ENCODE results near the gene RGS3. TPM values are rescaled to one million over a fixed set of nuclear protein-coding genes. Genes with fewer than 3 reads are reported as not detected.
A peak's percentile ranks its signal among the peaks of the same experiment; 100 is the strongest.

Gene RGS3
- total RNA-seq, 1 donor from 2014 or later, result 18.9 TPM

DNA sequence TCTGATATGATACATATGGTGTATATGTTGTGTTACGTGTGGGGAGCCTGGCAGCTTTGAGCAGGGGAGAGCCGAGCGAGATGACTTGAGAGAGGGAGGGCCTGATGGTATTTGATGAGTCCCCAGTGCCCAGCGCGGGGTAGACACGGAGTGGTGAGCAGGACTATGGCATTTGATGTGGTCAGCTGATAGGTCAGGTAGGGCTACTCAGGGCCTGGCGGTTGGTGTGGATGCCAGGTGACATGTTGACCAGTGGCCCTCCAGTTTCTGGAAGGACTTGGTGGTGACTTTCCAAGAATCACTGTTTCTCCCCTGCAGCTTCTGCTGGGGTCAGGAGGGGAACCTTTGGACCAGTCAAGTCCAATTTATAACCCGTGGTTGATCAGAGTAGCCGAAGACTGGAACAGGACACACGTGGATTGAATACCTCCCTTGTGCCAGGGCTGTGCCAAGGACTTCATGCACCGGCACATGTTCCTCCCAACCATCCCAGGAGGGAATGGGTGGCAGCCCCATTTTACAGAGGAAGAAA lies 148.8 kb downstream of the RGS3 start:
- Mint-ChIP-seq H3K27me3 (ENCODE audit: unreplicated experiment) (peaks cover 15% of the 10 kb centered on the region), H3K36me3 (ENCODE audit: unreplicated experiment) (no peaks in the 10 kb centered on the region), H3K4me3 (ENCODE audit: unreplicated experiment) (no peak overlapping the region), H3K27ac (ENCODE audit: unreplicated experiment) (no peak overlapping the region), H3K9me3 (ENCODE audit: unreplicated experiment) (peaks cover 11% of the 10 kb centered on the region), H3K4me1 (ENCODE audit: low read depth, unreplicated experiment) (peaks cover 9% of the 10 kb centered on the region)
- no peak for TF ChIP-seq CTCF (IDR thresholded peaks at IDR 0.05; ENCODE audit: partially characterized antibody, unreplicated experiment)
- DNase-seq, result no peak

- Mint-ChIP-seq H3K36me3 (ENCODE audit: unreplicated experiment) (no peaks in the 10 kb centered on the region), H3K27ac (ENCODE audit: unreplicated experiment) (no peak overlapping the region), H3K27me3 (ENCODE audit: unreplicated experiment) (peaks cover 17% of the 10 kb centered on the region), H3K4me1 (ENCODE audit: low read depth, unreplicated experiment) (peaks cover 10% of the 10 kb centered on the region), H3K4me3 (ENCODE audit: unreplicated experiment) (no peak overlapping the region), H3K9me3 (ENCODE audit: unreplicated experiment) (peaks cover 11% of the 10 kb centered on the region)
- no peak for TF ChIP-seq CTCF (IDR thresholded peaks at IDR 0.05; ENCODE audit: partially characterized antibody, unreplicated experiment)
- DNase-seq, result peak; percentile 5
These were observed 149.3 kb downstream of the RGS3 start for GRCh38 chr9:113612828-113613227.

- peaks cover 17% of the 10 kb centered on the region for H3K27me3 Mint-ChIP-seq (ENCODE audit: unreplicated experiment)
- H3K4me1 Mint-ChIP-seq (ENCODE audit: low read depth, unreplicated experiment), result peaks cover 10% of the 10 kb centered on the region
- H3K9me3 Mint-ChIP-seq (ENCODE audit: unreplicated experiment), result peaks cover 13% of the 10 kb centered on the region
- H3K4me3 Mint-ChIP-seq (ENCODE audit: unreplicated experiment), result no peak overlapping the region
- no peak for TF ChIP-seq CTCF (IDR thresholded peaks at IDR 0.05; ENCODE audit: partially characterized antibody, unreplicated experiment)
- no peak overlapping the region for H3K27ac Mint-ChIP-seq (ENCODE audit: unreplicated experiment)
- no peaks in the 10 kb centered on the region for H3K36me3 Mint-ChIP-seq (ENCODE audit: unreplicated experiment)
- no peak for DNase-seq
These were observed 150.4 kb downstream of the RGS3 start for GRCh38 chr9:113613815-113614413.

DNA sequence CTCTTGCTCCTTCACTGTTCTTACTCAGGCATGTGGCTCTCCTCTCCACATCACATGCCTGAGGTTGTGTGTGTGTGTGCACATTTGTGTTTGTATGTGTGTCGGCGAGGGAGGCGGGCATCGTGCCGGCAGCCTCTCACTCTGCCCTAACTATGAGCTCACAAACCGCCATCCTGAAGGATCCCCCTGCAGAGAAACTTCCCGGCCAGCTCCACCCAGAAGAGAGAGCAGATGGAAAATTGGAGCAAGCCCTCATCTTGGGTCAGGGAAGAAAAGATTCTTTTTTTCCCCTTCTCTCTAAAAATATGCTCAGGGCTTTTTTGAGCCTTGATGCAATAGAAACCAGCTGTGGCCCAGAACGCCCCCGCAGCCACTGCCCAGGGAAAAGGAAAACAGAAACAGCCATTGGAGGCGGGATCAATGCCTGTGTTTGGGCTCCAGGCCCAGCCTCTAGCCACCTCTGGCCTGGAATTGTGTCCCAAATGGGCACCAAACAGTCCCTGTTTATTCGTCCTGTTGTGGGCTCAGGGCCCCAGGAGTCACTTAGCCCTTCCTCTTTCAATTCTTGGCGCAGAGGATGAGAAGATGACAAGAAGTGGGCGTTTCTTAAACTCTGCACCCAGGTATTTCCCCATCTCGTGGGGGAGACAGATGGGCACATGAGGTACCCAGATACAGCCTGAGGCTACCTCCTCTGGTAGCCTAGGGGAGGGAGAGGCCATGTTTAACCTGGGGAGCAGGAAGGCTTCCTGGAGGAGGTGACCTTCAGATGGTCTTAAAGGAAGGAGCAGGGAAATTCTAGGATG lies 151.5 kb downstream of the RGS3 start:
- peaks cover 10% of the 10 kb centered on the region for H3K4me1 Mint-ChIP-seq (ENCODE audit: low read depth, unreplicated experiment)
- no peak overlapping the region for H3K4me3 Mint-ChIP-seq (ENCODE audit: unreplicated experiment)
- DNase-seq, result no peak
- no peak overlapping the region for H3K27ac Mint-ChIP-seq (ENCODE audit: unreplicated experiment)
- H3K27me3 Mint-ChIP-seq (ENCODE audit: unreplicated experiment), result peaks cover 17% of the 10 kb centered on the region
- TF ChIP-seq CTCF (IDR thresholded peaks at IDR 0.05; ENCODE audit: partially characterized antibody, unreplicated experiment), result no peak
- no peaks in the 10 kb centered on the region for H3K36me3 Mint-ChIP-seq (ENCODE audit: unreplicated experiment)
- peaks cover 10% of the 10 kb centered on the region for H3K9me3 Mint-ChIP-seq (ENCODE audit: unreplicated experiment)

- no peak for TF ChIP-seq CTCF (IDR thresholded peaks at IDR 0.05; ENCODE audit: partially characterized antibody, unreplicated experiment)
- H3K4me3 Mint-ChIP-seq (ENCODE audit: unreplicated experiment), result no peak overlapping the region
- H3K27ac Mint-ChIP-seq (ENCODE audit: unreplicated experiment), result no peak overlapping the region
- H3K4me1 Mint-ChIP-seq (ENCODE audit: low read depth, unreplicated experiment), result peaks cover 13% of the 10 kb centered on the region
- DNase-seq, result no peak
- no peaks in the 10 kb centered on the region for H3K36me3 Mint-ChIP-seq (ENCODE audit: unreplicated experiment)
- H3K27me3 Mint-ChIP-seq (ENCODE audit: unreplicated experiment), result peaks cover 17% of the 10 kb centered on the region
- H3K9me3 Mint-ChIP-seq (ENCODE audit: unreplicated experiment), result peaks cover 7% of the 10 kb centered on the region
These were observed 152.6 kb downstream of the RGS3 start for GRCh38 chr9:113616116-113616515.
